ENCODE results near the gene TRIM15. TPM values are rescaled to one million over a fixed set of nuclear protein-coding genes. Genes with fewer than 3 reads are reported as not detected.
A peak's percentile ranks its signal among the peaks of the same experiment; 100 is the strongest.

TRIM15 gene
- total RNA-seq, 2 experiments from 2014 or later = not detected

GRCh38 chr6:30130887-30131862 lies 32.2 kb upstream of the TRIM15 start:
- peak; percentile 94 for ATAC-seq
- peak; percentile 76 for DNase-seq
- intact Hi-C loops (cut with micrococcal nuclease) = loop anchor here (1.0 kb wide), 1 partner anchor 28 kb away; no protein-coding TSS in a partner anchor
- ChIA-PET CTCF (interaction anchor here (0.6 to 8.5 kb wide), 63 partner anchors 8 to 681 kb away, joined by 3 to 324 read pairs (median 4); partner anchors contain the start of genes PPP1R11 and TRIM31), POLR2A (interaction anchor here (1.7 to 3.7 kb wide), 2 partner anchors 27 to 30 kb away, joined by 6 to 16 read pairs; no protein-coding TSS in a partner anchor)
- no peak overlapping the region for H3K4me3 Mint-ChIP-seq
- peaks cover 12% of the 10 kb centered on the region for H3K4me1 Mint-ChIP-seq (ENCODE audit: low read depth)
- H3K36me3 Mint-ChIP-seq (ENCODE audit: low read depth) = no peaks in the 10 kb centered on the region
- peaks cover 66% of the 10 kb centered on the region for H3K27me3 Mint-ChIP-seq
- TF ChIP-seq CTCF (IDR thresholded peaks at IDR 0.05) = peak; percentile 99
- no peaks in the 10 kb centered on the region for H3K9me3 Mint-ChIP-seq
- no peak overlapping the region for H3K27ac Mint-ChIP-seq

GRCh38 chr6:30131947-30132497 lies 31.3 kb upstream of the TRIM15 start:
- DNase-seq (no peak), ATAC-seq (no peak)
- Mint-ChIP-seq H3K36me3 (ENCODE audit: low read depth) (no peaks in the 10 kb centered on the region), H3K4me1 (ENCODE audit: low read depth) (peaks cover 14% of the 10 kb centered on the region), H3K9me3 (no peaks in the 10 kb centered on the region), H3K27me3 (peaks cover 61% of the 10 kb centered on the region), H3K4me3 (no peak overlapping the region), H3K27ac (no peak overlapping the region)
- CTCF ChIA-PET = interaction anchor here (0.7 to 8.5 kb wide), 36 partner anchors 9 to 682 kb away, joined by 3 to 324 read pairs (median 5); partner anchors contain the start of gene TRIM31
- POLR2A ChIA-PET = interaction anchor here (1.7 to 3.7 kb wide), 2 partner anchors 28 to 31 kb away, joined by 6 to 16 read pairs; no protein-coding TSS in a partner anchor
- no peak for TF ChIP-seq CTCF (IDR thresholded peaks at IDR 0.05)
- intact Hi-C loops (cut with micrococcal nuclease) = loop anchor here (1.0 kb wide), 1 partner anchor 29 kb away; no protein-coding TSS in a partner anchor

- no peak for TF ChIP-seq CTCF (IDR thresholded peaks at IDR 0.05)
- CTCF ChIA-PET = interaction anchor here (1.0 to 8.5 kb wide), 4 partner anchors 11 to 481 kb away, joined by 3 to 324 read pairs (median 4); no protein-coding TSS in a partner anchor
- no peaks in the 10 kb centered on the region for H3K9me3 Mint-ChIP-seq
- H3K27ac Mint-ChIP-seq = no peak overlapping the region
- POLR2A ChIA-PET = no interaction called here
- H3K4me1 Mint-ChIP-seq (ENCODE audit: low read depth) = peaks cover 9% of the 10 kb centered on the region
- no peaks in the 10 kb centered on the region for H3K36me3 Mint-ChIP-seq (ENCODE audit: low read depth)
- ATAC-seq (no peak), DNase-seq (no peak)
- H3K27me3 Mint-ChIP-seq = peaks cover 52% of the 10 kb centered on the region
- H3K4me3 Mint-ChIP-seq = no peak overlapping the region
- intact Hi-C loops (cut with micrococcal nuclease) = no loop called here
Observed at GRCh38 chr6:30135147-30135546, 28.2 kb upstream of the TRIM15 start.

- H3K36me3 Mint-ChIP-seq (ENCODE audit: low read depth) = no peaks in the 10 kb centered on the region
- H3K4me1 Mint-ChIP-seq (ENCODE audit: low read depth) = peaks cover 6% of the 10 kb centered on the region
- no peak for DNase-seq
- POLR2A ChIA-PET = interaction anchor here (0.7 kb wide), 1 partner anchor 23 kb away, joined by 3 read pairs; the partner anchor contains the start of gene TRIM31
- no peak within 1 kb of the TSS for H3K27ac Mint-ChIP-seq
- TF ChIP-seq CTCF (IDR thresholded peaks at IDR 0.05) = no peak
- peaks cover 50% of the 10 kb centered on the region for H3K27me3 Mint-ChIP-seq
- no peaks in the 10 kb centered on the region for H3K9me3 Mint-ChIP-seq
- CTCF ChIA-PET = interaction anchor here (1.0 to 8.5 kb wide), 3 partner anchors 12 to 482 kb away, joined by 3 to 324 read pairs (median 4); no protein-coding TSS in a partner anchor
- intact Hi-C loops (cut with micrococcal nuclease) = no loop called here
- no peak within 1 kb of the TSS for H3K4me3 Mint-ChIP-seq
- no peak for ATAC-seq
Observed at GRCh38 chr6:30135757-30136156, 27.6 kb upstream of the TRIM15 start, which contains the start of gene TRIM40. TSS of gene TRIM40 (plus strand) at chr6:30136140. CDS start at chr6:30137037, 897 bp downstream.

All from activated CD8-positive, alpha-beta T cell treated with anti-CD3 and anti-CD28 coated beads for 36 hours (primary cell).